ENCODE measurements around the gene MYBPHL.
A peak's percentile ranks its signal among the peaks of the same experiment; 100 is the strongest.

Gene MYBPHL

GRCh38 chr1:109277434-109278204 is 29.2 kb downstream of the MYBPHL start:
- peak; percentile 69 for DNase-seq

GRCh38 chr1:109275706-109276345 is 31.0 kb downstream of the MYBPHL start:
- no peak for DNase-seq

- DNase-seq = no peak
Observed at GRCh38 chr1:109274533-109275476, 32.0 kb downstream of the MYBPHL start.

GRCh38 chr1:109273570-109274288 is 33.1 kb downstream of the MYBPHL start:
- no peak for DNase-seq

- DNase-seq = no peak
Observed at GRCh38 chr1:109272831-109273547, 33.8 kb downstream of the MYBPHL start.

- no peak for DNase-seq
Observed at GRCh38 chr1:109272021-109272799, 34.6 kb downstream of the MYBPHL start.

- no peak for DNase-seq
Observed at GRCh38 chr1:109271458-109271857, 35.4 kb downstream of the MYBPHL start.

GRCh38 chr1:109270623-109271317 is 36.0 kb downstream of the MYBPHL start:
- no peak for DNase-seq

- no peak for DNase-seq
Observed at GRCh38 chr1:109269981-109270622, 36.7 kb downstream of the MYBPHL start.

- no peak for DNase-seq
Observed at GRCh38 chr1:109269212-109269980, 37.4 kb downstream of the MYBPHL start.

- DNase-seq = no peak
Observed at GRCh38 chr1:109268431-109269211, 38.2 kb downstream of the MYBPHL start.

GRCh38 chr1:109267743-109268300 is 39.0 kb downstream of the MYBPHL start:
- no peak for DNase-seq

GRCh38 chr1:109266965-109267364 is 39.8 kb downstream of the MYBPHL start:
- no peak for DNase-seq

GRCh38 chr1:109265741-109266330 is 41.0 kb downstream of the MYBPHL start:
- no peak for DNase-seq

- DNase-seq = no peak
Observed at GRCh38 chr1:109265016-109265415, 41.8 kb downstream of the MYBPHL start.

- no peak for DNase-seq
Observed at GRCh38 chr1:109264379-109264755, 42.4 kb downstream of the MYBPHL start.

- peak; percentile 75 for DNase-seq
Observed at GRCh38 chr1:109263597-109264378, 43.0 kb downstream of the MYBPHL start.
